Mucosa of descending colon (tissue), 3 donors: ENCODE measurements around the gene WIZ. TPM values are rescaled to one million over a fixed set of nuclear protein-coding genes. Genes with fewer than 3 reads are reported as not detected.

Source experiments
- ATAC-seq: fragments of 200-7000 bp; cut with Tn5 transposase; one replicate; pipeline ENCODE4 v1.9.1; 2020; ENCODE audit warnings: mild to moderate bottlenecking, moderate library complexity
- DNase-seq, 3 donors: peaks; one replicate each; pipeline ENCODE4 v3.0.0-alpha.2; 2020
- H3K36me3 ChIP-seq: fragments of 200-600 bp; one replicate; pipeline ENCODE4 v1.8.0; 2021; ENCODE audit warnings: low read depth, mild to moderate bottlenecking
- H3K4me1 ChIP-seq: fragments of 200-600 bp; one replicate; pipeline ENCODE4 v1.8.0; 2021; ENCODE audit warnings: low read depth, mild to moderate bottlenecking
- H3K4me3 ChIP-seq: fragments of 200-600 bp; one replicate; pipeline ENCODE4 v1.8.0; 2021; ENCODE audit warnings: mild to moderate bottlenecking
- H3K9me3 ChIP-seq: fragments of 200-600 bp; one replicate; pipeline ENCODE4 v1.8.0; 2021; ENCODE audit warnings: mild to moderate bottlenecking
- CTCF ChIP-seq: fragments of 200-600 bp; IDR thresholded peaks from one replicate; pipeline ENCODE4 v1.8.0; 2022; ENCODE audit warnings: antibody characterized with exemption, mild to moderate bottlenecking
- intact Hi-C, 2 donors: fragments of 100-400 bp; cut with DNase I in 1 of 2; cut with micrococcal nuclease in 1 of 2; formaldehyde crosslinking; loops; one replicate each; pipeline versions ENCODE4 v1.11.0 to v1.11.1; 2022; cut with DNase I, micrococcal nuclease
- total RNA-seq, 3 donors: library from RNA; stranded (reverse); fragmentation: NEBNext Ultra II Directional in 2 of 3; extraction: Animal tissue kit (Norgen Biotek cat#: 25700) in 2 of 3; gene quantifications; one replicate each; pipeline versions ENCODE4 v1.2.1 to v1.2.4, GENCODE V29; 2021 to 2023
- donor health status: DM: no; HTN: no; CAD: no; lungs with moderate emphysema.
- donor health status: DM: no; HTN: no; CAD: no.
- donor health status: DM: no; HTN: yes; CAD: no.

The WIZ gene
- total RNA-seq, 3 donors from 2014 or later = 26.7 to 39.9 (median 28.1) TPM

DNA sequence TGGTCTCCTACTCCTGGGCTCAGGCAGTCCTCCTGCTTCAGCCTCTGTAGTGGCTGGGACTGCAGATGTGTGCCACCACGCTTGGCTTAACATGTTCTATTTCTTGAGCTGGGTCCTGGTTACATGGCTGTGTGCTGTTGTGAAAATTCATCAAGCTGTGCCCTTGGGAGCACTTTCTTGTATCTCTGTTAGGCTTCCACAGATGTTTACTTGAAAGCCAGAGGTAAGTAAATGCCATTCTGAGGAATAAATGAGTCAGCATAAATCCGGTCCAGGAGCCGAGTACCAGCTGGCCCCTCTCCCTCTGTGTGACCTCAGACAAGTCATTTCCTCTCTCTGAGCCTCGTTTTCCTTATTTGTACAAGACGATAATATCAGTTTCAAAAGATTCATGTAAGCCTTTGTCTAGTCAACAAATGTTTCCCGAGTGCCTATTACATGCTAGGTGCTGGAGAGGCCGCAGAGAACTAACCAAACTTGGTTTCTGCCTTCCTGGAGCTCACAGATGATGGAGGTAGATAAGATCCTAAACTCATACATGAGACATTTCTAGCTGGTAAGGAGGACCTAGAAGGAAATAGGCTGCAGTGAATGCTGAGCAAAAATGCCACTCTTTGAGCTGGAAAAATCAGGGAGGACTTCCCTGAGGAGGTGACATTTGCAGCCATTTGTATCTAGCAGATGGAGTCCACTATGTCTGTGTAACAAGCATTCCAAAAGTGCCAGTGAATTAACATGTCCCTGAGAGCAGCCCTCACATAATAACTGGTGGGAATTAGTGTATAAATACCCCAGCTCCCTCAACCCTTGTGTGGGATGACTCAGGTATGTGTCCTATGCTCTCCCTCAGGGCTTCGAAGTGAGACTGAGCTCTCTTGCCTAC, 17.3 kb upstream of the WIZ start:
- Histone ChIP-seq H3K4me3 (no peak overlapping the region), H3K36me3 (no peaks in the 10 kb centered on the region), H3K4me1 (no peaks in the 10 kb centered on the region), H3K9me3 (no peaks in the 10 kb centered on the region)
- intact Hi-C loops = no loop called here
- ATAC-seq = peak; percentile 55
- DNase-seq = no peak
- TF ChIP-seq CTCF = no peak

DNA sequence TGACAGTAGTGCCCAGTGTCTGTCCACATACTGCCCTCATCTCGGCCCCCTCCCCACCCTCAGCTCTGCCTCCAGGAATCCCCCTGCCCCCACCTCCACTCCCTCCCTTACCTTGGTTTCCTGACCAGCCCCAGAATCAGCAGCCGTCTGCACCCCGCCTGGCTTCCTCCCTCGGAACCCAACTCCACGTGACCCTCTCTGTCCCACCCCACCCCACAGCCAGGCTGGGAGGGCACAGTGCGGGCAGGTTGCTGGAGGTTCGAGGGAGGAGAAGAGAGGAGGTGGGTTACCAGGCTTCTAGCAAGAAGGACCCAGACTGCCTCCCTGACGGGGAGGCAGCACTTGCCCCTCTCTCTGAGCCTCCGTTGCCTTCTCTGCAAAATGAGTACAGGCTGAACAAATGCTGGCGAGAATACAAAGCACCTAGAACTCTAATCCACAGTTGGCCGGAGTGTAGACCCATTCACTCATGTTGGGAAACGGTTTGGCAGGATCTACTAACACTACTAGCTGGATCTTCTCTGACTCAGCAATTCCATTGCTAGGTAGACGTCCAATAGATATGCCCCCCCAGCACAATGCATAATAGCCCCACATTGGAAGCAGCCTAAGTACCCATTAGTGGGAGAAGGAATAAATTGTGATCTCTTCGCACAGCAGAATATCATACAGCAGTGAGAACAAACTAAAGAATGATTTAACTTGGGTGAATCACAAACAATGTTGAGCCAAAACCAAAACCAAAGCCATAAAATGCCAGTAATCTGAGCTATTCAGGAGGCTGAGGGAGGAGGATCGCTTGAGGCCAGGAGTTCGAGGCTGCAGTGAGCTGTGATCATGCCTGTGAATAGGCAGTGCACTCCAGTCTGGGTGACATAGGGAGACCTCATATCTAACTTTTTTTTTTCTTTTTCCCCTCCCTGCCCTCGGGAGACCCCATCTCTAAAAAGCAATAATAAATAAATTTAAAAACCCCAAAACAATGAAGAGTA, 14.9 kb upstream of the WIZ start, which contains the start of gene RASAL3:
Gene RASAL3 (minus strand): TSS at position 151 of the 992 bp plus-strand sequence. CDS start 186 bp downstream, outside the sequence.
- H3K4me1 ChIP-seq = no peaks in the 10 kb centered on the region
- peak within 1 kb of the TSS; percentile 6 for H3K4me3 ChIP-seq
- H3K9me3 ChIP-seq = no peaks in the 10 kb centered on the region
- TF ChIP-seq CTCF = no peak
- ATAC-seq (peak; percentile 79), DNase-seq (peak; percentile 40 to 85 (median 61))
- no peaks in the 10 kb centered on the region for H3K36me3 ChIP-seq
- intact Hi-C loops = no loop called here

DNA sequence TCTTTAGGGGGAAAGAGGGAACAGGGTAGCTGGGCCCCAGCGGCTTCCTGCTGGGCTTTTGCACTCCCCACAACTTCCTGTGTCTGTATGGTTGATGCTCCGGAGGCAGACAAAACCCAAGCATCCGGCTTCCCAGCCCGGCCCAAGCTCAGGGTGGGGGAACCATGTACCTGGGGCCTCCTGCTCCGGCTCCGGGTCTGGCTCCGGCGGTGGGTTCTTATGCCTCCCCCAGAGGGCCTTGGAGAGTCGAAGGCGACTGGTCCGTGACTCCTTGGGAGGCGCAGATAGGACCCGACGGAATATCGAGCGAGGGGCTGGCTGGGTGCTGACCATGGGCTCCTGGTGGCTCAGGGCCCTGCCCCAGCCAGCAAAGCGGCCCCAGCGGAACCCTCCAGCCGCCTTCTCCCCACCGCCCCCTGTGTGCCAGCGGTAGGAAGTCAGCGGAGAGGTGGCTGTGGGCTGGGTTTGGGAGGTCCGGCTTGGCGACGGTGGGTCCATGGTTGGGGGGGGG, 14.2 kb upstream of the WIZ start:
- Histone ChIP-seq H3K36me3 (no peaks in the 10 kb centered on the region), H3K9me3 (no peaks in the 10 kb centered on the region), H3K4me1 (no peaks in the 10 kb centered on the region), H3K4me3 (peak overlapping the region; percentile 6)
- intact Hi-C loops = no loop called here
- peak; percentile 48 to 85 (median 66) for DNase-seq
- TF ChIP-seq CTCF = no peak
- peak; percentile 88 for ATAC-seq

- no peak for TF ChIP-seq CTCF
- Histone ChIP-seq H3K36me3 (no peaks in the 10 kb centered on the region), H3K4me1 (peaks cover 12% of the 10 kb centered on the region), H3K4me3 (no peak overlapping the region), H3K9me3 (no peaks in the 10 kb centered on the region)
- ATAC-seq = no peak
- intact Hi-C loops = no loop called here
- no peak for DNase-seq
Observed at GRCh38 chr19:15461694-15462093, 11.9 kb upstream of the WIZ start.

DNA sequence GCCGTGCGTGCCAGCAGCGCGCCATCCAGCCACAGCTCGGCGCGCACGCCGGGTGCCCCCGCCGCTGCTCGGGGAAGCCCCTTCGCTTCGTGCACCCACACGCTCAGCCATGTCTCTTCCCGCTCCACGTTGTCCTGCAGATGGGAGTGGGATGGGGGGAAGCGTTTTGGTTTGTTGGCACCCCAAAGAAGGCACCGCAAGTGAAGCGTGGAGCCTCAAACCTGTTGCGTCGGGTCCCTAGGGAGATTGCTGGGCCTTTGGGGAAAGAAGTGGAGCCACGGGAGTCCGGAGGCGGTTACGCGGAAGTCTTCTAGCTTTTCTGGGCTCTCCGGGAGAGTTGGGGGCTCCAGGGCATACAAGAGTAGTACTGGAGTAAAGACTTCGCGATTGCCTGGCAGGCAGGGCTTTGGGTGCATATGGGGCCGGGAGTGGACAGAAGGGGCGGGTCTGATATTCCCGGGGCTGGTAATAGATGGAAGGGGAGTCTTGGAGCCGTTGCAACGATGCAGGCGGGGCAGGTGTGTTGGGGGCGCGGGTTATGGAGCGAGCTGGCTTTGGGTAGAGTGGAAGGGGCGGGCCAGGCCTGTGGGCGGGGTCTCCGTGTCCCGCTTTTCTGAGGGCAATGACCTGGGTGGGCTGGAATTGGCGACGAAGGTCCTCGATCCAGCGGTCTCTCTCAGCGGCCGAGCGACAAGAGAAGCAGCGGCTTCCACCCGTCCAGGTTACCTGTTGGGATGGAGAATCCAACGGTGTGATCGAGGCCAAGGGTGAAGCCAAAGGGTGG, 8.1 kb upstream of the WIZ start:
- Histone ChIP-seq H3K9me3 (no peaks in the 10 kb centered on the region), H3K4me3 (no peak overlapping the region), H3K4me1 (peaks cover 16% of the 10 kb centered on the region), H3K36me3 (no peaks in the 10 kb centered on the region)
- TF ChIP-seq CTCF = no peak
- DNase-seq (no peak), ATAC-seq (no peak)
- intact Hi-C loops = no loop called here
